ENCODE data around the gene WDFY4. TPM values are rescaled to one million over a fixed set of nuclear protein-coding genes. Genes with fewer than 3 reads are reported as not detected.

WDFY4 gene
- total RNA-seq, 1 donor from 2014 or later: not detected

GRCh38 chr10:48750019-48750418 lies 65.3 kb downstream of the WDFY4 start:
- Histone ChIP-seq H3K27ac (no peak overlapping the region), H3K9me3 (ENCODE audit: low read depth) (no peaks in the 10 kb centered on the region), H3K4me1 (no peaks in the 10 kb centered on the region), H3K27me3 (no peaks in the 10 kb centered on the region), H4K20me1 (ENCODE audit: low read depth) (no peaks in the 10 kb centered on the region), H3K4me2 (no peak overlapping the region), H3K4me3 (no peak overlapping the region), H3K9ac (no peak overlapping the region), H3F3A (ENCODE audit: low read depth) (no peaks in the 10 kb centered on the region), H3K36me3 (no peaks in the 10 kb centered on the region), H3K79me2 (ENCODE audit: low read depth) (no peaks in the 10 kb centered on the region), H2AFZ (replicated peaks) (no peak overlapping the region)
- TF ChIP-seq EZH2phosphoT487 (IDR thresholded peaks at IDR 0.05) (no peak), EZH2 (IDR thresholded peaks at IDR 0.05) (no peak), CTCF (IDR thresholded peaks at IDR 0.05) (no peak)
- no peak overlapping the region for H3K4me3 Mint-ChIP-seq
- no peaks in the 10 kb centered on the region for H3K36me3 Mint-ChIP-seq
- no peaks in the 10 kb centered on the region for H3K4me1 Mint-ChIP-seq
- no peaks in the 10 kb centered on the region for H3K9me3 Mint-ChIP-seq
- DNase-seq (ENCODE audit: low spot score): no peak
- peaks cover 2% of the 10 kb centered on the region for H3K27me3 Mint-ChIP-seq (ENCODE audit: insufficient read depth, low read depth)
- H3K27ac Mint-ChIP-seq: no peak overlapping the region

DNA sequence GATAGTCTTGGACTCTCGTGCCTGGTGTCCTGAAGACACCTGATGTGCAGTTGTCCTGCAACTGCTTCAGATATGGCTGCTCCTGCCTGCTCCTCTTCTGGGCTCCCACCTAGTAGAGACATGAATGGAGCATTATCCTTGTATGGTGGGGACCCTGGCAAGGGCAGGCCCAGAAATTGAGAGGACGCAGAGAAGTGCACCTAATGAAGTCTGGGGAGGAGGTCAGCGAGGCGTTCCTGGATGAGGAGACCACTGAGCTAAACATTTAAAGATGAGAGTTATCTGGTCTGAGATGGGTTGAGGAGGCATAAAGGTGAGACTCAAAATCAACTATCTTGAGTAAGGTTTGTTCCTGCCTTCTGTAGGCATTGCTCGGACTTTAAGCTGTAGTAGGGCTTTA lies 66.3 kb downstream of the WDFY4 start:
- Histone ChIP-seq H3K4me3 (no peak overlapping the region), H3K79me2 (ENCODE audit: low read depth) (no peaks in the 10 kb centered on the region), H3K36me3 (no peaks in the 10 kb centered on the region), H3K4me2 (no peak overlapping the region), H4K20me1 (ENCODE audit: low read depth) (no peaks in the 10 kb centered on the region), H3K9me3 (ENCODE audit: low read depth) (no peaks in the 10 kb centered on the region), H2AFZ (replicated peaks) (no peak overlapping the region), H3F3A (ENCODE audit: low read depth) (no peaks in the 10 kb centered on the region), H3K27me3 (no peaks in the 10 kb centered on the region), H3K27ac (no peak overlapping the region), H3K9ac (no peak overlapping the region), H3K4me1 (no peaks in the 10 kb centered on the region)
- Mint-ChIP-seq H3K27ac (no peak overlapping the region), H3K36me3 (no peaks in the 10 kb centered on the region), H3K27me3 (ENCODE audit: insufficient read depth, low read depth) (peaks cover 2% of the 10 kb centered on the region), H3K4me1 (no peaks in the 10 kb centered on the region), H3K9me3 (no peaks in the 10 kb centered on the region), H3K4me3 (no peak overlapping the region)
- no peak for DNase-seq (ENCODE audit: low spot score)
- no peak for TF ChIP-seq CTCF (IDR thresholded peaks at IDR 0.05)
- TF ChIP-seq EZH2phosphoT487 (IDR thresholded peaks at IDR 0.05): no peak
- no peak for TF ChIP-seq EZH2 (IDR thresholded peaks at IDR 0.05)

DNA sequence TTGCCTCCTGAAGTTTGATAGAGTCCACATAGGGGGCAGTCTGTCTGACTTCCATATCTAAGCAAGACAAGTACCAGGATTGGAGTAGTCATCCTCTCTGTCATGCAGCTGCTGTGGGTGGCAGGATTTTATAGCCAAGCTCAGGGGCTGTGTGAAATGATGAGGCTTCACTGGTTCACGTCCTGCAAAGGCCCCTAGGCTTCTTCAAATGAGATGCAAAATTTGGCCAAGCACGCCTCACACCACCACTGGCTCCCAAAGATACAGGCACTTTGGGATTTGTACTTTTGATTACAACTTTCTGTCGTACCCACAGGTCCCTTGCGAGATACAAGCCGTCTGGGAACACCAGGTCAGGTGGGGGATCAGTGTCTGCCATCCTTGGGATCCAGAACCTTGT lies 67.1 kb downstream of the WDFY4 start:
- H3K9me3 ChIP-seq (ENCODE audit: low read depth): no peaks in the 10 kb centered on the region
- H3K36me3 Mint-ChIP-seq: no peaks in the 10 kb centered on the region
- H3K4me1 Mint-ChIP-seq: no peaks in the 10 kb centered on the region
- no peak overlapping the region for H3K9ac ChIP-seq
- H4K20me1 ChIP-seq (ENCODE audit: low read depth): no peaks in the 10 kb centered on the region
- no peaks in the 10 kb centered on the region for H3K79me2 ChIP-seq (ENCODE audit: low read depth)
- H3F3A ChIP-seq (ENCODE audit: low read depth): no peaks in the 10 kb centered on the region
- peaks cover 2% of the 10 kb centered on the region for H3K27me3 Mint-ChIP-seq (ENCODE audit: insufficient read depth, low read depth)
- no peak overlapping the region for H2AFZ ChIP-seq (replicated peaks)
- no peak overlapping the region for H3K27ac ChIP-seq
- no peak overlapping the region for H3K4me3 Mint-ChIP-seq
- no peak overlapping the region for H3K27ac Mint-ChIP-seq
- no peak overlapping the region for H3K4me2 ChIP-seq
- TF ChIP-seq EZH2 (IDR thresholded peaks at IDR 0.05): no peak
- TF ChIP-seq CTCF (IDR thresholded peaks at IDR 0.05): no peak
- no peak for TF ChIP-seq EZH2phosphoT487 (IDR thresholded peaks at IDR 0.05)
- no peak overlapping the region for H3K4me3 ChIP-seq
- H3K27me3 ChIP-seq: no peaks in the 10 kb centered on the region
- no peaks in the 10 kb centered on the region for H3K9me3 Mint-ChIP-seq
- DNase-seq (ENCODE audit: low spot score): no peak
- H3K4me1 ChIP-seq: no peaks in the 10 kb centered on the region
- no peaks in the 10 kb centered on the region for H3K36me3 ChIP-seq
